Right cardiac atrium (tissue), 5 donors: ENCODE results near the gene DOCK11. TPM values are rescaled to one million over a fixed set of nuclear protein-coding genes. Genes with fewer than 3 reads are reported as not detected.
A peak's percentile ranks its signal among the peaks of the same experiment; 100 is the strongest.
"Not testable (repeated sequence)": the region's sequence is repeated elsewhere in the genome, so short reads cannot be mapped to it uniquely, and the experiment has no call there.

Experiments
- ATAC-seq, 2 donors: fragments of 200-7000 bp; cut with Tn5 transposase; one replicate each; pipeline versions ENCODE4 v1.8.0 to v1.9.1; 2020; ENCODE audit warnings: moderate library complexity in 2 of 2, mild to moderate bottlenecking in 1 of 2
- DNase-seq, 3 donors: peaks; one replicate each; pipeline ENCODE4 v3.0.0-alpha.2; 2020
- H3K27ac ChIP-seq: one replicate; pipeline ENCODE4 v1.5.1; 2013; ENCODE audit warnings: mild to moderate bottlenecking, low read length, control low read depth, moderate library complexity
- H3K27me3 ChIP-seq: one replicate; pipeline ENCODE4 v1.6.1; 2013; ENCODE audit not compliant: control insufficient read depth, insufficient read depth
- H3K4me1 ChIP-seq: one replicate; pipeline ENCODE4 v1.6.1; 2013; ENCODE audit warnings: low read length; ENCODE audit not compliant: control insufficient read depth, insufficient read depth
- H3K4me3 ChIP-seq: one replicate; pipeline ENCODE4 v1.5.1; 2013; ENCODE audit warnings: low read length, control low read depth
- H3K9me3 ChIP-seq: one replicate; pipeline ENCODE4 v1.6.1; 2013; ENCODE audit warnings: low read length; ENCODE audit not compliant: control insufficient read depth
- WGBS: extraction: QIAGEN DNeasy Blood & Tissue Kit; methylation state at CpG from one replicate; pipeline ENCODE4 v1.1.7; 2013; 5-methylcytosine and 5-hydroxymethylcytosine counted together
- intact Hi-C, 4 donors: fragments of 100-400 bp; cut with DNase I; formaldehyde crosslinking; loops; one replicate each; pipeline versions ENCODE4 v1.11.0 to v1.14.0; 2022 to 2023
- long read RNA-seq, 4 donors: library from polyadenylated mRNA; unstranded; transcript quantifications; one replicate each; pipeline ENCODE4 v2.0.0, GENCODE V29; 2020 to 2021
- polyA plus RNA-seq: library from polyadenylated mRNA; stranded (reverse); fragments of 200-250 nt; gene quantifications from one replicate; pipeline ENCODE4 v1.2.3, GENCODE V29; 2013
- total RNA-seq, 4 donors: library from RNA; stranded (reverse); fragmentation: NEBNext Ultra II Directional; extraction: Animal tissue kit (Norgen Biotek cat#: 25700); gene quantifications; one replicate each; pipeline ENCODE4 v1.2.1, GENCODE V29; 2021
- donor health status: healthy with polysubstance abuse.
- donor health status: DM: no; HTN: yes; CAD: no.
- donor health status: DM: no; HTN: no; CAD: no.
- donor health status: DM: no; HTN: yes; CAD: no; lungs with severe emphysema.
- donor health status: DM: yes; HTN: yes; CAD: no.

DOCK11 gene
- 1 to 10 TPM; 3.3 to 8.5 (median 6.2) TPM for total RNA-seq
- 3.5 TPM for polyA plus RNA-seq
- long read RNA-seq, donor 1, partial matches to known transcripts: 1 of 2 reads
- long read RNA-seq, donor 1, other reads (novel, unspliced or antisense): 1 of 2 reads
- long read RNA-seq, donor 2: 0 reads
- long read RNA-seq, donor 3: 0 reads
- long read RNA-seq, donor 4, full-length matches to known transcripts: 2 of 2 reads
- long read RNA-seq, donor 4, partial matches to known transcripts: 0 of 2 reads
- long read RNA-seq, donor 4, other reads (novel, unspliced or antisense): 0 of 2 reads

DNA sequence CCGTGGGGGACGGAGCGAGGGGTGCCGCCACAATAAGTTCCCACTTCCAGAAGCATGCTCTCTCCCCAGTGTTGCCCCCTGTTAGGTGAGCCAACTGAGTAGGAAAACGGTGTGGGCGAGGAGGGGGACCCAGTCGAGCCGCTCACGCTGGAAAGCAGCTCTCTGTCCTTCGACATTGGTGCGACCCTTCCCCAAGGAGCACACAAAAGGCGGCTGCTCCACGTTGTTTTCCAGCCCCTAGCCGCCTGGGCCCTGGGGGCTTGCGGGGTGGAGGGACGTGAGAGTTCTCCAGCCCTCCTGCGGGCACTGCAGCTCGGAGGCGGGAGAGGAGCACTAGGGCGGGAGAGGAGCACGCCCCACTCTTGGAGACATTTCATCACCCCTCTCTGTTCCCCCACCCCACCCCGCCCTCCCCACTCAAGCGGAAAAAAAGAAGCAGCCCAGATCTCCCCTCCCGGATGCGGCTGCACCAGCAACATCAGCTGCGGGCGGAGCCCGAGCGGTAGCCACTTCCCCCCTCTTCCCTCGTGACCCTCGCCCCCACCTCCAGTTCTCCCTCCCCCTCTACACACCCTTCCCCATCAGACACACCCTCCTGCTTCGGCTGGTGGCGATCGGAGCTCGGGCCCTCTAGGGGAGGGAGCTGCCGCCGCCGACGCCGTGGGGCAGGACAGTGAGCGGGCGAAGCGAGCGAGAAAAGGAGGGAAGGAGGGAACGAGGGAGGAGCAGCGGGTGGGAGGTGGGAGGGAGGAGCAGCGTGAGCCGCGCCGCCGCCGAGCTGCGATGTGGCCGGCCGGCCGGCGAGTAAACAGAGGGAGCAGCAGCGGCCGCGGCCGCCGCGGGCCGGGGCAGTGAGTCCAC is at the start of gene DOCK11:
Gene DOCK11, plus strand, starts transcription at position 755 of the 861 bp plus-strand sequence. CDS start 157 bp downstream, outside the sequence.
- no peaks in the 10 kb centered on the region for H3K27me3 ChIP-seq
- WGBS: 6% methylated on average over 61 of the region's 64 CpGs
- intact Hi-C loops: no loop called here

DNA sequence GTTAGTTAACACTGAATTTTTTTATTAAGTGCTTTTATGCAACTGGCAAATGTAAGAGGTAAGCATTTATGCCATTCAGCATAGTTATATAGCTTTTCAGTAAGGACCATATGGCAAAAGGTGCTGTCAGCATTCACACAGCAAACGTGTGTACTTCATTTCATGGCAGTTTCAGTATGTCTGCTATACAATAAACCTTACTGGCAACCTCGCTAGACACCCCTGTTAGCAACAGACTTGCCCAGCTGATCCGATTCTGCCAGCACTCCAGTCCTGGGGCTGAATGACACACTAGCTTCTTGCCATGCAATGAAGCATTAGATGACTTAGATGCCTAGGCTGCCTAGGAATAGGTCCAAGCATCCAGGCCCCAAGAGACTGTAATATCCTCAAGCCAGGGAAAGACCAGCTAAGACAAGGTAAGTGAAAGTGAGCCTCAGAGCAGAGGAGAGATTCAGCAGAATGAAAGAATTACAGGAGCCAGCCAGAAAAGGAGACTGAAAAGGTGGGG is 47.3 kb upstream of the DOCK11 start:
- no peaks in the 10 kb centered on the region for H3K9me3 ChIP-seq
- 90% methylated on average over 3 of the region's 3 CpGs for WGBS
- no peaks in the 10 kb centered on the region for H3K4me1 ChIP-seq
- no peak overlapping the region for H3K4me3 ChIP-seq
- H3K27ac ChIP-seq: no peak overlapping the region
- intact Hi-C loops: no loop called here
- H3K27me3 ChIP-seq: no peaks in the 10 kb centered on the region
- ATAC-seq: no peak
- no peak for DNase-seq

More for the DNA sequence above, at the start of gene DOCK11:
- Histone ChIP-seq H3K4me3 (peak within 1 kb of the TSS; percentile 65), H3K9me3 (no peaks in the 10 kb centered on the region), H3K4me1 (no peaks in the 10 kb centered on the region), H3K27ac (peak within 1 kb of the TSS; percentile 41)
- DNase-seq (peak; percentile 81 to 91 (median 90)), ATAC-seq (peak; percentile 92 to 96)

DNA sequence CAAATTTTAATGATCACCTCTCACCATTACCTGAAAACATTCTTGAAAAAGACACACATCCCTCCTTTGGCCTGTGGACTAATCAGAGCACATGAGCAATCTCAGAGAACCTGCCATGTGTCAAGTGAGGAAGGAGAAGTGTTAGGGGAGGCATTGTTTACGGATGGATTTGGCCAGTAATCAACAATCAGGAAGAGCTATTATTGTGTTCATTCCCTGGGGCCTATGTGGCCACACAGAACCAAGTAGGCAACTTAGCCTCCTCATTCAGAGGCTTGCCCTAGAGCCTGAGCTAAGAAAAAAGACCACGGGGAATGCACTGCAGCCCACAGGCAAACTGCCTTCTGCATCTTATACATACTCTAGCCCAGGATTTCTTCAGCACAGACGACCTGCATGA is 40.6 kb upstream of the DOCK11 start:
- no peak for DNase-seq
- no peak for ATAC-seq
- intact Hi-C loops: no loop called here
- H3K9me3 ChIP-seq: no peaks in the 10 kb centered on the region
- H3K4me3 ChIP-seq: no peak overlapping the region
- 62% methylated on average over 3 of the region's 3 CpGs for WGBS
- no peaks in the 10 kb centered on the region for H3K27me3 ChIP-seq
- H3K4me1 ChIP-seq: no peaks in the 10 kb centered on the region
- H3K27ac ChIP-seq: no peak overlapping the region

DNA sequence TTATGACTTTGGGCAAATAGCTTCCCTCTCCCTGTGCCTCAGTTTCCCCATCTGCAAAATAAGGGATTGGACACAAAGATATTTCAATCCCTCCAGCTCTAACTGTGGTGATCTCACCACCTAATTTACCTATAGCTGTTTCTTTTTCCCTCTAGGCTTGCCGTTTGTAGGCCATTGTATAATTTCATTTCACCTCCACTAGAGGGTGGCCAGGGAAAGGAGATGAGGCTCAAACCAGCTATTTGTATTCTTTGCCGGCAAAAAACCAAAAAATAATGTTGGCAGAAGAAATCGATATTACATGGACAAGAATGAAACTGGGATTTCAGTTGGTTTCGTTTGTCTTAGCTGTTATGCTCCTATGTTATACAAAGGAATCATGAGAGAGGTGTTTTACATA is 36.1 kb upstream of the DOCK11 start:
- H3K27me3 ChIP-seq: no peaks in the 10 kb centered on the region
- intact Hi-C loops: no loop called here
- no peaks in the 10 kb centered on the region for H3K4me1 ChIP-seq
- no peak for ATAC-seq
- H3K27ac ChIP-seq: no peak overlapping the region
- no peak for DNase-seq
- no peaks in the 10 kb centered on the region for H3K9me3 ChIP-seq
- WGBS: 8% methylated on average over 4 of the region's 4 CpGs
- H3K4me3 ChIP-seq: no peak overlapping the region

DNA sequence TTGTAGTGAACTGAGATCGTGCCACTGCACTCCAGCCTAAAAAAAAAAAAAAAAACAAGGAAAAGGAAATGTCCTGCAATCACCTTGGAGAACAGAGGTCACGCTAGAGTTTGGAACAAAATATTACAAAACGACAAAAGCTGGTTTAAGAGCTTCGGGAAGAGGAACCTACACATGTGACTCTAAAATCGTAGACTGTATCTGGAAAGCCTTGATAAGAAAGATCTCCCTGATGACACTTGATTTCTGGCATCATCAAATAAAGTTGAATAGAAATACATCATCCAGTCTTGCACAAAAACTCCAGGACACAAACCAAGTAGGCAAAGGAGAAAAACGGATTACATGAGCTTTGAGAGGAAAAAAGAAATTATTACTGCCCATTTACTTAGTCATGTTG is 31.1 kb upstream of the DOCK11 start:
- no peaks in the 10 kb centered on the region for H3K4me1 ChIP-seq
- no peaks in the 10 kb centered on the region for H3K9me3 ChIP-seq
- H3K27me3 ChIP-seq: no peaks in the 10 kb centered on the region
- no peak overlapping the region for H3K4me3 ChIP-seq
- ATAC-seq (no peak), DNase-seq (no peak)
- intact Hi-C loops: no loop called here
- no peak overlapping the region for H3K27ac ChIP-seq
- WGBS: 54% methylated on average over 6 of the region's 6 CpGs

DNA sequence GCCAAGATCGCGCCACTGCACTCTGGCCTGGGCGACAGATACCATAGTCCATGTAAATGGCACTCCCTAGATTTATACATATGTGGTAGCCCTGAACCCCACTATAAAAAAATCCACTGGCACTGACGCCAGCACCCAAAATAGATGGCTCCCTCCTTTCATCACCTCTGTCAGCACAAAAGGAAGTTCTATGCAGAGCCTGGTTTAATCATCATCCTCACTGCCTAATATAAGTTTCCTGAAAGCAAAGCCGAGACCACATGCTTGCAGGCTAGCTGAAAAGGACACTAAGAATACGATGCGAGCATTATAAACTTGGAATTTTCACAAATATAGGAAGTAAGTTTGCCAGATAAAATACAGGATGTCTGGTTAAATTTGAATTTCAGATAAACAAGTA is 27.5 kb upstream of the DOCK11 start:
- H3K27me3 ChIP-seq: no peaks in the 10 kb centered on the region
- 41% methylated on average over 7 of the region's 7 CpGs for WGBS
- H3K4me1 ChIP-seq: no peaks in the 10 kb centered on the region
- H3K9me3 ChIP-seq: no peaks in the 10 kb centered on the region
- intact Hi-C loops: no loop called here
- ATAC-seq (no peak), DNase-seq (no peak)
- H3K4me3 ChIP-seq: no peak overlapping the region
- no peak overlapping the region for H3K27ac ChIP-seq

DNA sequence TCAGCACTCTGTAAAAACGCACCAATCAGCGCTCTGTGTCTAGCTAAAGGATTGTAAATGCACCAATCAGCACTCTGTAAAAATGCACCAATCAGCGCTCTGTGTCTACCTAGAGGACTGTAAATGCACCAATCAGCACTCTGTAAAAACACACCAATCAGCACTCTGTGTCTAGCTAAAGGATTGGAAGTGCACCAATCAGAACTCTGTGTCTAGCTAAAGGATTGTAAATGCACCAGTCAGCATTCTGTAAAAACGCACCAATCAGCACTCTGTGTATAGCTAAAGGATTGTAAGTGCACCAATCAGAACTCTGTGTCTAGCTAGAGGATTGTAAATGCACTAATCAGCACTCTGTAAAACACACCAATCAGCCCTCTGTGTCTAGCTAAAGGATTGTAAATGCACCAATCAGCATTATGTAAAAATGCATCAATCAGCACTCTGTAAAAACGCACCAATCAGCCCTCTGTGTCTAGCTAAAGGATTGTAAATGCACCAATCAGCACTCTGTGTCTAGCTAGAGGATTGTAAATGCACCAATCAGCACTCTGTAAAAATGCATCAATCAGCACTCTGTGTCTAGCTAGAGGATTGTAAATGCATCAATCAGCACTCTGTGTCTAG is 24.8 kb upstream of the DOCK11 start:
- DNase-seq, H3K4me1 ChIP-seq, H3K9me3 ChIP-seq, H3K27ac ChIP-seq, H3K4me3 ChIP-seq, H3K27me3 ChIP-seq, ATAC-seq, intact Hi-C loops: not testable (repeated sequence)
- WGBS: 95% methylated on average over 5 of the region's 5 CpGs

DNA sequence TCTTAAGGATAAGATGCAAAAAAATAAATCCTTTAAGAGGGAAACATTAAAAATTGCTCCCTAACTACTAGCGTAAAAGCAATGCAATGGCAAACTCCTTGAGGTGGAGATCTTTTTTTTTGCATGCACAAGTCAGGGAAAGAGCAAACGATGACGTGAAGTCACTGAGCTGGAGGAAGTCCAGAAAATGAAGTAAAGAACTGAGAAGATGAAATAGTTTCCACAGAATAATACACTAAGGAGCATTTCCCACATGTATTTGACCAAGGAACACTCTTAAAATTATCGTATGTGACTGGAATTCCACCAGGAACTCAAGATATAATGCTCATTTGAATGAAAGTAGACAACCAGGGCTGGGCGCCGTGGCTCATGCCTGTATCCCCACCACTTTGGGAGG is 21.0 kb upstream of the DOCK11 start:
- ATAC-seq: no peak

DNA sequence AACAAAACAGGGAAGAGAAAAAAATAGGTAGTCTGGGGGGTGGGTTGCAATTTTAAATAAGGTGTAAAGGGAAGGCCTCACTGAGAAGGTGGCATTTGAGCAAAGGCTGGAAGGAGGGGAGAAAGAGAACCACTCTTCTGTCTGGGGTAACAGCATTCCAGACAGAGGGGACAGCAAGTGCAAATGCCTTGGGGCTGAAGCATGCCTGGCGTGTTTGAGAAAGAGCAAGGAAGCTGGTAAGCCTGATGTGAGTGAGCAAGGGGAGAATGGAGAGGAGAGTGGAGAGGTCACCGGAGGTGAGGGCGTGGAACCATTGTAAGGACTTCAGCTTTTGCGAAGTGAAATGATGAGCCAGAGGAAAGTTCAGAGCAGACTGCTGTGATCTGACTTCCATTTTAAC is 19.7 kb upstream of the DOCK11 start:
- no peak for DNase-seq
- no peak overlapping the region for H3K27ac ChIP-seq
- ATAC-seq: no peak
- H3K4me3 ChIP-seq: no peak overlapping the region
- no peaks in the 10 kb centered on the region for H3K27me3 ChIP-seq
- WGBS: 87% methylated on average over 4 of the region's 4 CpGs
- intact Hi-C loops: no loop called here
- H3K9me3 ChIP-seq: no peaks in the 10 kb centered on the region
- H3K4me1 ChIP-seq: no peaks in the 10 kb centered on the region

More for the DNA sequence above, 21.0 kb upstream of the DOCK11 start:
- Histone ChIP-seq H3K27ac (no peak overlapping the region), H3K27me3 (no peaks in the 10 kb centered on the region), H3K4me1 (no peaks in the 10 kb centered on the region), H3K4me3 (no peak overlapping the region), H3K9me3 (no peaks in the 10 kb centered on the region)
- no peak for DNase-seq
- WGBS: 53% methylated on average over 6 of the region's 6 CpGs
- intact Hi-C loops: no loop called here

DNA sequence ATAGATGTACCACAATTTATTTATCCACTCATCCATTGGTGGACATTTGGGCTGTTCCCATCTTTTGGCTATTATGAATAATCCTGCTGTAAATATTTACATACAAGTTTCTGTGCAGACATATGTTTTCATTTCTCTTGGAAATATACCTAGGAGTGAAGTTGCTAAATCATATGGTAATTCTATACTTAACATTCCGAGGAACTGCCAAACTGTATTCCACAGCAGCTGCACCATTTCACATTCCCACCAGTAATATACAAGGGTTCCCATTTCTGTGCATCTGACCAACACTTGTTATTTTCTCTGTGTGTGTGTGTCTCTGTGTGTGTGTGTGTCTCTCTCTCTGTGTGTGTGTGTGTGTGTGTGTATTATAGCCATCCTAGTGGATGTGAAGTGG is 15.4 kb upstream of the DOCK11 start:
- WGBS: 71% methylated on average over 1 of the region's 1 CpG
- Histone ChIP-seq H3K4me1 (no peaks in the 10 kb centered on the region), H3K4me3 (no peak overlapping the region), H3K27me3 (no peaks in the 10 kb centered on the region), H3K27ac (no peak overlapping the region), H3K9me3 (no peaks in the 10 kb centered on the region)
- DNase-seq (no peak), ATAC-seq (no peak)
- intact Hi-C loops: no loop called here

DNA sequence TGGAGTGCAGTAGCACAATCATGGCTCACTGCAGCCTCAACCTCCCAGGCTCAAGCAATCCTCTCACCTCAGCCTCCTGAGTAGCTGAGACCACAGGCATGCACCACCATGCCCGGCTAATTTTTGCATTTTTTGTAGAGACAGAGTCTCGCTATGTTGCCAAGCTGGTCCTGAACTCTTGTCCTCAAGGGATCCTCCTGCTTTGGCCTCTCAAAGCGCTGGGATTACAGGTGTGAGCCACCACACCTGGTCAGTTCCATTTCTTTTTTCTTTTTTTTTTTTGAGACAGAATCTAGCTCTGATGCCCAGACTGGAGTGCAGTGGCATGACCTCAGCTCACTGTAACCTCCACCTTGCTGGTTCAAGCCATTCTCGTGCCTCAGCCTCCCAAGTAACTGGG is 13.2 kb upstream of the DOCK11 start:
- intact Hi-C loops, H3K4me1 ChIP-seq, ATAC-seq, H3K4me3 ChIP-seq, H3K9me3 ChIP-seq, H3K27ac ChIP-seq, DNase-seq, H3K27me3 ChIP-seq: not testable (repeated sequence)
- 98% methylated on average over 4 of the region's 4 CpGs for WGBS
